CD4-positive, alpha-beta T cell treated with Interleukin-15 for 4 hours (primary cell): ENCODE measurements around the gene CEBPB.
"Not testable (repeated sequence)": the region's sequence is repeated elsewhere in the genome, so short reads cannot be mapped to it uniquely, and the experiment has no call there.

Experiments
- DNase-seq: peaks from one replicate; pipeline ENCODE4 v3.0.0-alpha.2; 2020; ENCODE audit warnings: low spot score

CEBPB gene

GRCh38 chr20:50193836-50194421, 3.3 kb downstream of the CEBPB start:
- DNase-seq = no peak

GRCh38 chr20:50194422-50194830, 3.8 kb downstream of the CEBPB start:
- DNase-seq = no peak

- no peak for DNase-seq
Measured at GRCh38 chr20:50194831-50195523, 4.3 kb downstream of the CEBPB start.

GRCh38 chr20:50195524-50196120, 5.0 kb downstream of the CEBPB start:
- no peak for DNase-seq

GRCh38 chr20:50196248-50196647, 5.6 kb downstream of the CEBPB start:
- DNase-seq = no peak

GRCh38 chr20:50196896-50197295, 6.3 kb downstream of the CEBPB start:
- DNase-seq = no peak

GRCh38 chr20:50197463-50198179, 7.0 kb downstream of the CEBPB start:
- no peak for DNase-seq

GRCh38 chr20:50198180-50198666, 7.6 kb downstream of the CEBPB start:
- DNase-seq = no peak

GRCh38 chr20:50198716-50199115, 8.1 kb downstream of the CEBPB start:
- no peak for DNase-seq

GRCh38 chr20:50199703-50200102, 9.1 kb downstream of the CEBPB start:
- DNase-seq = no peak

- DNase-seq = no peak
Measured at GRCh38 chr20:50200482-50201104, 10.0 kb downstream of the CEBPB start.

DNA sequence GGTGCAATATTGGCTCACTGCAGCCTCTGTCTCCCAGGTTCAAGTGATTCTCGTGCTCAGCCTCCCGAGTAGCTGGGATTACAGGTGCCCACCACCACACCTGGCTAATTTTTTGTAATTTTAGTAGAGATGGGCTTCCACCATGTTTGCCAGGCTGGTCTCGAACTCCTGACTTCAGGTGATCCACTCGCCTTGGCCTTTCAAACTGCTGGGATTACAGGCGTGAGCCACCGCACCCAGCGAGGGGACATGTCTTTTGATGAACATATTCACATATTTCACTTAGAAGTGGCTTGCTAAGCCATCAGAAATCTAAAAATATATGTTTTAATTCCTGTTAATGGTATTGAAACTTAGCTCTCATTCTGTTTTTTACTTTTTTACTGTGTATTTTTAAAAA, 11.1 kb downstream of the CEBPB start:
- not testable (repeated sequence) for DNase-seq

DNA sequence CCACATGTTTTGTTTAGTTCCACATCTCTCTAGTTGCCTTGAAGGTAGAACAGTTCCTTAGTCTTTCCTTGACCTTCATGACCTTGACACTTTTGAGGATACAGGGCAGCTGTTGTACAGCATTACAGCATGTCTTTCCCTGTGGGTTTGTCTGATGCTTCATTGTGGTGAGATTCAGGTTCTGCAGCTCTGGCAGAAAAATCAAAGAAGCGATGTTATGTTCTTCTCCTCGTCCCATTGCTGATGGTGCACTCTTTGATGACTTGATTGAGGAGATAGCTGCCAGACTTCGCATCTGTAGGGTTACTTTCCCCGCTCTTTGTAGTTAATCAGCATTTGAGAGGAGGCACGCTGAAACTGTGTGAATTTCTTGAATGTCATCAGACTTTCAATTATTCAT, 12.0 kb downstream of the CEBPB start:
- no peak for DNase-seq

DNA sequence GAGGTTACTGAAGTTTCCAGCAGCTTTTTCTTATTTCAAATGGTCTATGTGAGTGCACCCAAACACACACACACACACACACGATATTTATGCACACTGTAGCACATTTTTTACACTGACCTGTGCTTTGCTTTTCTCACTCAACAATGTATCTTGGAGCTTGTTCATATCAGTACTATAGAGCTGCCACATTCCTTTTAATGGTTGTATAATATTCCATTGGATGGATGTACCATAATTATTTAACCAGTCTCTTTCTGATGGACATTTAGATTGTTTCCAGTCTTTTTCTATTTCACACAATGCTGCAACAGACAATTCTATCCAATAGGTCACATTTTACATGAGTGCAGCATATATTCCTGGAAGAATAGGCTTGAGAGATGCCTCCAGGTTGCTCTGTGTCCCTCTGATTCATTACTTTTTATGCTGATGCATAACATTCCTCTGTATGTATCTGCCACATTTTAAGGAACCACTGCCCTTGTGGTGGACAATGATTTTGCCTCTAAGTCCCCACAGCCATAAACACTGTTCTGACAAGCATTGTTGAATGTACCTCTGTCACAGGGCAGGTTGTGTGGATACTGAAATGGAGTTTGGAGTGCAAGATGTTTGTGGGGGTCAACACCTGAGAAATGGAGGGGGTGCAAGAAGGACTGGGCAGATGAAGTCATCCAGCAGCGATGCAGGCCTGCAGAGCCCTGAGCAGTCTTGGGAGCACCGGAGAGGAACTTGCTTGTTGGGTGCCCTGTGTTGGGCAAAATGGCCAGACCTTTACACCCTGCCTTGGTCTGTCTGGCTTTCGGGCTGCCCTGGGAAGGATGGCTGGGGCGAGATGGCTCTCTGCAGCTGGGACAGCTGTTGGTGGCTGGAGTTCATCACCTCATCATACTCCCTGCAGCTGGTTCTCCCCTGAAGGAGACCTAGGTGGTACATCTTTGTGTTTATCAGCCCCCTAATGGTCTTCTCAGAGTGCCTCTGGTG, 13.6 kb downstream of the CEBPB start:
- DNase-seq = no peak

- DNase-seq = no peak
Measured at GRCh38 chr20:50207026-50207425, 16.4 kb downstream of the CEBPB start.

DNA sequence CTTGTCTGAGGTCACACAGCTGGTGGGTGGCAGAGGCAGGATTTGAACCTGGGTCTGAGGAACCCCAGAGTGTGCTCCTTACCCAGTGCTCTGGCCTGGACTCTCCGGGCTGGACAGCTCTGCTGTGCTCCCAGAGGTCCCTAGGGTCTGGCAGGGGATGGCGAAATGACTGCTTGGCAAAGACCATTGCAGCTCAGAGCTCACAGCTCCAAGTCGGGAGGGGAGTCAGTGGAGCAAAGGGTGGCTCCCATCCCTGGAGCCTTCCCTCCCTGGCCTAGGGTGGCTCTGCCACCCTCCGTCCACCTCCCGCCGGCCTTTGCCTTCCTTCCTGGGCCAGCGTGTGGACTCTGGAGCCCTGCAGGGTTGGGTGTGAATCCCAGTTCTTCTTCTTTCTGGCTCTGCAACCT, 17.5 kb downstream of the CEBPB start:
- no peak for DNase-seq

GRCh38 chr20:50208815-50209214, 18.2 kb downstream of the CEBPB start:
- not testable (repeated sequence) for DNase-seq

GRCh38 chr20:50210066-50210619, 19.5 kb downstream of the CEBPB start:
- no peak for DNase-seq

GRCh38 chr20:50211091-50211490, 20.5 kb downstream of the CEBPB start:
- DNase-seq = no peak

- DNase-seq = no peak
Measured at GRCh38 chr20:50213531-50214106, 23.0 kb downstream of the CEBPB start.
